ENCODE data around the gene FCHSD2.

- TF ChIP-seq POLR2A (IDR thresholded peaks at IDR 0.05; ENCODE audit: low read depth, low read length) (no peak), PAX5 (IDR thresholded peaks at IDR 0.05; ENCODE audit: insufficient read depth, low read length, severe bottlenecking) (no peak), POLR2AphosphoS5 (IDR thresholded peaks at IDR 0.05; ENCODE audit: low read depth, low read length) (no peak)
These were observed 1.1 kb downstream of the FCHSD2 start for GRCh38 chr11:73141031-73141308.

Measured in GM12891 (cell line).